WERI-Rb-1 (cell line): ENCODE data around the gene HRK.

Experiments used
- DNase-seq: peaks from one replicate; pipeline ENCODE4 v3.0.0-alpha.2; 2020
- H3K27ac ChIP-seq: fragments of 250-450 bp; sonication (Bioruptor Pico); 2 replicates; pipeline ENCODE4 v1.5.1; 2020; ENCODE audit warnings: mild to moderate bottlenecking, moderate library complexity
- H3K27me3 ChIP-seq: fragments of 250-450 bp; sonication (Bioruptor Pico); 2 replicates; pipeline ENCODE4 v1.5.1; 2021; ENCODE audit warnings: mild to moderate bottlenecking, low read depth, moderate library complexity; ENCODE audit not compliant: insufficient read depth, severe bottlenecking
- H3K36me3 ChIP-seq: fragments of 250-450 bp; sonication (Bioruptor Pico); 2 replicates; pipeline ENCODE4 v1.5.1; 2020; ENCODE audit warnings: mild to moderate bottlenecking, moderate library complexity
- H3K4me3 ChIP-seq: 2 replicates; pipeline ENCODE4 v1.5.1; 2011; ENCODE audit warnings: low read depth, mild to moderate bottlenecking, control low read depth, low read length
- H3K9me3 ChIP-seq: fragments of 250-450 bp; sonication (Bioruptor Pico); 2 replicates; pipeline ENCODE4 v1.5.1; 2021; ENCODE audit warnings: mild to moderate bottlenecking, moderate library complexity; ENCODE audit not compliant: severe bottlenecking
- TF ChIP-seq, protein P1 (sequence below): IDR thresholded peaks from 2 replicates; pipeline ENCODE4 v1.5.1; 2011; ENCODE audit warnings: low read depth, mild to moderate bottlenecking, control low read depth, inconsistent platforms, low read length

The HRK gene

GRCh38 chr12:116808113-116809105 is 72.8 kb downstream of the HRK start:
- Histone ChIP-seq H3K4me3 (no peak overlapping the region), H3K9me3 (no peaks in the 10 kb centered on the region), H3K27me3 (no peaks in the 10 kb centered on the region), H3K36me3 (no peaks in the 10 kb centered on the region; the same call in 1 of the 2 replicates), H3K27ac (no peak overlapping the region)
- no peak for DNase-seq
- TF ChIP-seq, protein P1, sequence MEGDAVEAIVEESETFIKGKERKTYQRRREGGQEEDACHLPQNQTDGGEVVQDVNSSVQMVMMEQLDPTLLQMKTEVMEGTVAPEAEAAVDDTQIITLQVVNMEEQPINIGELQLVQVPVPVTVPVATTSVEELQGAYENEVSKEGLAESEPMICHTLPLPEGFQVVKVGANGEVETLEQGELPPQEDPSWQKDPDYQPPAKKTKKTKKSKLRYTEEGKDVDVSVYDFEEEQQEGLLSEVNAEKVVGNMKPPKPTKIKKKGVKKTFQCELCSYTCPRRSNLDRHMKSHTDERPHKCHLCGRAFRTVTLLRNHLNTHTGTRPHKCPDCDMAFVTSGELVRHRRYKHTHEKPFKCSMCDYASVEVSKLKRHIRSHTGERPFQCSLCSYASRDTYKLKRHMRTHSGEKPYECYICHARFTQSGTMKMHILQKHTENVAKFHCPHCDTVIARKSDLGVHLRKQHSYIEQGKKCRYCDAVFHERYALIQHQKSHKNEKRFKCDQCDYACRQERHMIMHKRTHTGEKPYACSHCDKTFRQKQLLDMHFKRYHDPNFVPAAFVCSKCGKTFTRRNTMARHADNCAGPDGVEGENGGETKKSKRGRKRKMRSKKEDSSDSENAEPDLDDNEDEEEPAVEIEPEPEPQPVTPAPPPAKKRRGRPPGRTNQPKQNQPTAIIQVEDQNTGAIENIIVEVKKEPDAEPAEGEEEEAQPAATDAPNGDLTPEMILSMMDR = no peak

- TF ChIP-seq, protein P1 = no peak
- H3K27me3 ChIP-seq = no peaks in the 10 kb centered on the region
- no peaks in the 10 kb centered on the region; the same call in 1 of the 2 replicates for H3K36me3 ChIP-seq
- no peak overlapping the region for H3K4me3 ChIP-seq
- DNase-seq = no peak
- no peaks in the 10 kb centered on the region for H3K9me3 ChIP-seq
- no peak overlapping the region for H3K27ac ChIP-seq
Measured at GRCh38 chr12:116807546-116807945, 73.7 kb downstream of the HRK start.

DNA sequence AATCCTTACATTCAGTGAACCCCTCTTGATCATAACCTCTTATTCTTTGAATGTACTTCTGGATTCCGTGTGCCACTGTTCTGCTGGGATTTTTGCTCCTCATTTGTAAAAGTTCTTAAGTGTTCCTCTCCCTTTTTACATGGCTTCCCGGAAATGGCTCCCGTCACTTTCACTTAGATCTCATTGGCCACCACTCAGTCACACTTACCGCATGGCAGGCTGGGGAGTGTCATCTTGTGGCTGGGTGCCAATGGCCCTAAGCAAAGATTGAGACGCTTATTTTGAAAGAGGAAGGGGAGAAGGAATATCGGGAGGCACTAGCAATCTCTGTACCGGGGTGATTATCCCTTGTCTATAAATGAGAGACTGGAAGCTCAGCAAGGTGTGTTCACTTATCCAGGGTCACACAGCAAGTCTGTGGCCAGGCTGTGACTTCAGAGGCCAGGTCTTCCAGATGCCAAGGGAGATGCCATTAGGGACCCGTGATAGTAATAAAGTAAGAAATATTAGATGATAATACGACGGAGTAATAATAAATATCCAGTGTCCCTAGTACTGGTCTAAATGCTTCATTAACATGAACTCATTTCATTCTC is 74.3 kb downstream of the HRK start:
- TF ChIP-seq, protein P1 = no peak
- Histone ChIP-seq H3K9me3 (no peaks in the 10 kb centered on the region), H3K27ac (no peak overlapping the region), H3K36me3 (no peaks in the 10 kb centered on the region; the same call in 1 of the 2 replicates), H3K4me3 (no peak overlapping the region), H3K27me3 (no peaks in the 10 kb centered on the region)
- DNase-seq = no peak
